M059J (cell line): ENCODE measurements around the gene EDNRB. TPM values are rescaled to one million over a fixed set of nuclear protein-coding genes. Genes with fewer than 3 reads are reported as not detected.
"Not testable (repeated sequence)": the region's sequence is repeated elsewhere in the genome, so short reads cannot be mapped to it uniquely, and the experiment has no call there.

Source experiments
- DNase-seq: peaks from one replicate; pipeline ENCODE4 v3.0.0-alpha.2; 2012; ENCODE audit warnings: low read depth
- total RNA-seq: library from RNA; depleted of rRNA; stranded (reverse); fragments of >200 nt; shearing (Covaris generic); gene quantifications from 2 replicates; pipeline ENCODE4 v1.2.3, GENCODE V29; 2014

Gene EDNRB
- total RNA-seq, 1 experiment from 2014 or later = 3.6 TPM

DNA sequence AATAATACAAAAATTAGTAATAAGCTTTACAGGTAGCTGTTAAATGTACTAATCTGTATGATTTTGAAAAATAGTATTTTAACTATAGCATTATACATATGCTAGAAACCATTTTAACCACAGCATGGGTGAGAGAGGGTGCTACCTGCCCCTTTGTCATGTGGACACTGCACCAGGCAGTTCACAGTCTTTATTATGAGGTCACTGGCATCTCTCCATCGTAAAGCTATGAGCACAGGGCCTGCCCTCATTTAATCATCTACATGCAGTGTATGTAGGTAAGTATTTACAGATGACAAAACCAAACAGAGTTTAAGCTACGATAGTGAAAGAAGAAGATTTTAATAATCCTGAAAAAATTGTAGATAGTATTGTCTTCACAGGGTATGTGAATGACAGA lies 21.7 kb downstream of the EDNRB start:
- DNase-seq = no peak

GRCh38 chr13:77896536-77896935 lies 22.1 kb downstream of the EDNRB start:
- DNase-seq = no peak

- no peak for DNase-seq
These were observed 23.9 kb downstream of the EDNRB start for GRCh38 chr13:77894743-77895142.

- no peak for DNase-seq
These were observed 25.6 kb downstream of the EDNRB start for GRCh38 chr13:77893066-77893465.

DNA sequence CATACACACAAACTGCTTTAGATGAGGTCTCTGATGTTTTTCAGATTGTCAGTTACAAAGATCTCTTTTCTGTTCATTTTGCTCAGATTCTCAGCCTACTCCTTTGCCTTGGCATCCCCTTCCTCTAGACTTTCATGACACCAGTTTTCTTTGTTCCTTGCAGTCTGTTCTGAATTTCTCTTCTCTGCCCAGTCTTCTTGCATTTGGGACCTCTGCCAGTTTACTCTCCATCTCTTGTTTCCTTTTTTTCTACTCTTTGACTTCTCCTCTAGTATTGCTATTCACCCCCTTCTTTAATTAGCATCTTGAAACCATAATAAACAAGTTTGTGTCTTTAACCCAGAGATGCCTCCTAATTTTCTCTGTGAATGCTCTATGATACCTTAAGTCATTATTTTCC lies 26.1 kb downstream of the EDNRB start:
- no peak for DNase-seq

DNA sequence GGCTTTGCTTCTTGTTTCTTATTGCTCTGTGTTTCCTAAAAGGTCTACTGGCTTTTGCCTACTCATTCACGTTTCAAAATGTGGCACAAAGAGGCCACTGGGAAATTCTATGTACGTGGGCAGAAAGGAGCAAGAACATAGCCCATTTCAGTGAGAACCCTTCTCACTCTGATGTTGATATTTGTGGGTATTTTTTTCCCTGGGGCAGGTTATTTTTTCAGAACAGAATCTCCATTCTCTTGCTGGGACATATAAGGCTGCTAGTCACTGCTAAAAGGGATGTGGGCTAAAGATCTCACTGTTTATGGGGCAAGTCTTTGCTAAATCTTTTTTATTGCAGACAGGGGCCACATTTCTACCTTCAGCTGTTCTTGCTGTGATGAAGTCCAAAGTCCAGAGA lies 27.1 kb downstream of the EDNRB start:
- no peak for DNase-seq

DNA sequence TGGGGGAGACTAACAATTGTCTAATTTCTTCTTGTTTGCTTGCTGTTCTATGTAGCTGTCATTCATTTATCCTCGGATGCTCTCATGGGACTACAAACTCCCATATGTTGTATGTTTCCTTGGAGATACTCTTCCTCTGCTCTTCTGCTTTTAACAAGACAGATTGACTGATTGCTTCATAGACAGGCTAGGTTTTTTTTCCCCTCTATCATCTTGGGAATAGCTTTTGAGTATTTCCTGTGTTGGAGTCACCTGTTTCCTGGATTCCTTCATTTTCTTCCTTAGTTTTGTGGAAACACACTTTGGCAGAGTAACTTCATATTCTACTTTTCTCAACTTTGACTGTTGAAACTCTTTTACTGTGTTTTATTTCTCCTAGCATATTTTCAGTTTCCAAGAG lies 27.6 kb downstream of the EDNRB start:
- DNase-seq = no peak

DNA sequence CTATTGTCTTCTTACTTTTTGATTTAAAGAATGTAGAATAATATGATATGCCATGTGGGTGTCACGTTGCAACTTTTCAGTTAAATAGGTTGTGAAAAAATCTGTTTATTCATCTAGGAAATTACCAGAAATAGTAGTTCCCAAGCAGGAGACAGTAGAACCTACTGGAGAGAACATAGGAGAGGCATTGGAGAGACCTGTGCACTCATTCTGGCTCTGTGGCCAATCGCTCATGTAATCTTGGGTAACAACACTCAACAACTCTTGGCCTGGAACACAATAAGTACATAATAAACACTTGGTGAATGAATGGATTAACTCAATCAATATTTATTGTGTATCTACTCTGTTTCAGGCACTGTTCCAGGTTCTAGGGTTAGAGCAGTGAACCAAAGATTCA lies 35.3 kb downstream of the EDNRB start:
- no peak for DNase-seq

GRCh38 chr13:77878190-77878589 lies 40.4 kb downstream of the EDNRB start:
- peak; percentile 12 for DNase-seq

DNA sequence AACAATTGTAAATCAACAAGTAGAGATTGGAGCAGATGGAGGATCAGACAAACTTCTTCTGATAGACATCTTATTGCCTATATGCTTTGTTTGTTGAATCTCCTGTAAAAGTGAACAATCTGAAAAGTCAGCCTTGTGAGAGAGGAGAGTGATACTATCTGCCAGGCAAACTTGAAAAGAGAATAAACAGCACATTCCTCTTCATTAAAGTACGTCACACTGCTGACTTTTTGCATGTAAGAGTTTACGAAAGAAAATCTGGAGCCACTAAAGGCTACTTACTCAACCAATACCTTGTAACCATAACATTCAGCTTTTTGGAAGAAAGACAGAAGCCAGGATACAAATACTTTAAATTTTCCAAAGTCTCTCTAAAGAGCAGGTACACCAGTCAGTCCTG lies 42.5 kb downstream of the EDNRB start:
- DNase-seq = no peak

DNA sequence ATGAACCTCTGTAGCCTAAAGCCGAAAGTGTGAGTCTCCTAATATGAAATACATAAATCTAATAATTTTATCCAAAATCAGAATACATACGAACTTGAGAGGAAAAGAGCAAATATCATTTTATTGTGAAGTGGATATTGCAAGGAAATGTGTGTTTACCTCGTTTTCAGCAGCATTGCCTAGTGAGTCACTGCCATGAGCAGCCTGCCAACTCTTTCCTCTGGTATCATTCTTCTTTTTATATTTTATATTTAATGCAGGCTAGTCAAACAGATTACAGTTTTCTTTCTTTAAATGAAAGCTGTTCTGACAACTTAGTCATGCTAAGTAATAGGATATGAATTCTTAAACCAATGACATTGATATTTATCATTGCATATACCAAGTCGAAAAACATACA lies 44.2 kb downstream of the EDNRB start:
- DNase-seq = no peak

- DNase-seq = no peak
These were observed 45.6 kb downstream of the EDNRB start for GRCh38 chr13:77872995-77873394.

GRCh38 chr13:77871596-77871995 lies 47.0 kb downstream of the EDNRB start:
- DNase-seq = no peak

- peak; percentile 20 for DNase-seq
These were observed 49.9 kb downstream of the EDNRB start for GRCh38 chr13:77868717-77869116.

- no peak for DNase-seq
These were observed 51.7 kb downstream of the EDNRB start for GRCh38 chr13:77866971-77867370.

DNA sequence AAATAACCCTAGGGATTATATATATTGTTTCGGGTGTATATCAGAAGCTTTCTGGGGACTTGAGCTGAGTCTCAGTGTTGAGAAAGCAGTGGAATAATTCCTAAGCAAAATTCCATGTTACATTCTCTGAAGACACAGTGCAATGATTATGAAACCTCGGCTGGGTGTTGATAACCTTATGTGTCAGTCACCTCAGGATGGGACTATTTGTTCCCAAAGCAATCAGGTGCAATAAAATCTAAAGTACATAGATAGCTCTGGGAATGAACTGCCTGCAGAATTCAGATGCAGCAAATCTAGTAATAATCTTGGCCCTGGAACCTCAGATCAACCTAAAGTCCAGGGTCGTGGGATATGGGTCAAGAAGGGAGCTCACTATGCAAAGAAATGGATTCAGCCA lies 53.0 kb downstream of the EDNRB start:
- DNase-seq = no peak

DNA sequence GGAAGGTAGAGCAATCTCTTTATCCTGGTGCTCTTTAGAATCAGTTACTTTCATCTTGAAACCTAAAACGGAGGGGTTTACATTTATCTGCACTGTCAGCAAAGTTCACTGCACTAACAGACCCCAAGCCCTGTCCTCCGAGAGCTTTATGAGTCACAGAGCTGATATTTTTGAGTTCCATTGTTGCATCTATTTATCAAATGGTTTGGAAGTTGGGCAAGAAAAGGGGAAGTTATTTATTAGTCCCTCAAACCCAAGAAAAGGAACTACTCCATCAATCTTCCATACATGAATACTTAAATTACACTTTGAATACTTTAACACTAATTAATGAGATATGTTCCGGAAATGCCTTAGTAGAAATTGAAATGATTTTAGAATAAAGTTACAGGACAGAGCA lies 55.5 kb downstream of the EDNRB start:
- DNase-seq = no peak

DNA sequence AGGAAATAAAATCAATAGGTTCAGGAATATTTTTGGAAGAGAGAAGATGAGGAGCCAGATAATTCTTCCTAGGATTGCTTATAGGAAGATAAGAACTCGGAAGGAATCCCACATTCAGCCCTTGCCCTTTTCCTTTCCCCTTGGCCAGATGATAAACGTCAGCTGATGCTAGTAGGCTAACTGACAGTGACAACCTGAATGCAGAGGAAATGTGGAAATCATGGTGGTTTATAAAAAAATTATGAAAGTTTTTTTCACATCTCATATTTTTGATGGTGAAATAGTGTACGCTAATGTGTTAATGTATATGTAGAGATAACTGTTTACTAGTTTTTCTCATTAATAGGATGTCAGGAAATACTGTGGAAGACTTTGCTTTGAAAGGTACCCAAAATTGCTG lies 56.9 kb downstream of the EDNRB start:
- no peak for DNase-seq

DNA sequence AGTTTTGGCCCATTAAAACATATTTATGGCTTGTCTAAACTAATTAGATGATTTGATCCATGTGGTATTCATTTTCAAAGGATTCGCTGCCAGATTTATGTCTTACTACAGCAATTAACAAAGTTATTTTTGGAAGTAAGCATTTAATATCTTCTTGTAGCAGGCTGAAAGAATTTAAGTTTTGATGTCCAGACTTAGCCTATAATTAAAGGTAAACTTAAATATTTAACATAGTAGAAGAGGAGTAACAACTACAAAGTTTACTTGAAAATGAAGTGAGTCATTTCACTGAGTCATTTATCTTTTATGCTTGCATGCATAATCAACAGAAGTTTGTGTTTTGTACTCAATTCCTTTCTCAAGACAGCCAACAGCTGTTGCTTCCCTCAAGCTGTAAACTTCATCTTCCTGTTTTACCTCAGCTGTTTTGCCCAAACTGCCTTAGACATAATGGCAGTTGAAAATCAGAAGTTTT lies 58.1 kb downstream of the EDNRB start:
- peak; percentile 60 for DNase-seq

DNA sequence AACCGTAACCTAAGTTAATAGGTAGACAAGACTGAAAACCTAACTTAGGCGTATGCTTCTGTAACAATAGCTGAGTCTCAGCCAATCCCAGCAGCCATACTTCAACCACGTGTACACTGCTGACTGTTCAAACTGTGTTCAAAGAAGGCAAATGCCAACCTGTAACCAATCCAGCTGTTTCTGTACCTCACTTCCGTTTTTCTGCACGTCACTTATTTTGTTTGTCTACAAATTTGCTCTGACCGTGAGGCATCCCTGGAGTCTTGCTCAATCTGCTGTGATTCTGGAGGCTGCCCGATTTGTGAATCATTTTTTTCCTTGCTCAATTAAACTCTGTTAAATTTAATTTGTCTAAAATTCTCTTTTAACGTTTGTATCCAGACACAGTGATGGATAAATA lies 59.2 kb downstream of the EDNRB start:
- peak; percentile 58 for DNase-seq

DNA sequence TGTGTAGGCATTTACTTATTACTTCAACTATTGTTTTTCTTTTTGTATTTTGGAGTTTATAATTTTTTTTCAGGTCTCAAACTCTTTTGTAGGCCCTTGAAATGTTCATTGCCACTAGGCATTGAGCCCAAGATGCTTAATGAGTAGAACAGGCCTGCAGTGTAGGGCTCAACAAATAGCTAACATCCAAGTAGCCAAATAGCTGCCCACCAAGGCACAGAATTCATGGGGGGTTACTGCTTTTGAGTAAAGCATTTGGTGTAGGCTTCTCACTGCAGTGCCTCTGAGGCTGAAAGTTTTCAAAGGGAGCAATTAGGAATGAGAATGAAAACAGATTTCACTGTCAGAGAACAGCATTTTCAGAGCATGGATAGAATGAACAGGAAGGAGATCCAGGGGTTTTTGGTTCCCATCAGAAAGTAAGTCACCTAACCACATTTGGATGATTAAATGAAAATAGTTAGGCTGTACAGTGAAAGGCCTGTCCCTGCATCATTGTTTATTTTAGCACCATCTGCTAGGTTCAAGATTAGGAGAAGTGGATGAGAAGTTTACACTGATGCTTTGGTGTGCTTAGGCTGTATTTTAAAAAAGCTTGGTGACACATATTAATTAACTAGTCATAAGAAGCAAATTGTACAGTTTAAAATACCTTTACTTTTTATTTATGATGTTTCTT lies 61.0 kb downstream of the EDNRB start:
- DNase-seq = no peak

- no peak for DNase-seq
These were observed 64.9 kb downstream of the EDNRB start for GRCh38 chr13:77853703-77854102.

GRCh38 chr13:77848050-77848449 lies 70.6 kb downstream of the EDNRB start:
- not testable (repeated sequence) for DNase-seq

DNA sequence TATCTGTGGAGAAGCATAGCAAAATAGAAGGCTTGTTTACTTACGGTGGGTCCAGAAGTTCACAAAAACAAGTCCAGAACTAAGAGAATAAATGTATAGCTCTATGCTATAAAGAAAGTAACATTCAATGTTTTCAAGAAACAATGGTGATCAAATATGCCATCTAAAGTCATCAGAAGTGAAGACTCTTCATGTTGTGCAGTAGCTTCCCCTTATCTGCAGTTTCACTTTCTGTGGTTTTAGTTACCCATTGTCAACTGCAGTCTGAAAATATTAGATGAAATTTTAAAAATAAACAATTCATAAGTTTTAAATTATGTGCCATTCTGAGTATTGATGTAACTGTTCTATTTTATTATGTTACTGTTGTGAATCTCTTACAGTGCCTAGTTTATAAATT lies 72.5 kb downstream of the EDNRB start:
- no peak for DNase-seq
